ENCODE data around the gene WFDC2.

WFDC2 gene

GRCh38 chr20:45501600-45501999, 32.0 kb downstream of the WFDC2 start:
- DNase-seq: no peak

GRCh38 chr20:45502561-45502960, 33.0 kb downstream of the WFDC2 start:
- DNase-seq: no peak

GRCh38 chr20:45503403-45503802, 33.9 kb downstream of the WFDC2 start:
- no peak for DNase-seq

- DNase-seq: no peak
Measured at GRCh38 chr20:45506398-45506797, 36.8 kb downstream of the WFDC2 start.

GRCh38 chr20:45507011-45507820, 37.7 kb downstream of the WFDC2 start:
- no peak for DNase-seq

- no peak for DNase-seq
Measured at GRCh38 chr20:45508068-45508886, 38.7 kb downstream of the WFDC2 start.

GRCh38 chr20:45509091-45509490, 39.5 kb downstream of the WFDC2 start:
- no peak for DNase-seq

- no peak for DNase-seq
Measured at GRCh38 chr20:45510242-45510862, 40.8 kb downstream of the WFDC2 start.

- no peak for DNase-seq
Measured at GRCh38 chr20:45515147-45515913, 45.8 kb downstream of the WFDC2 start, which contains the start of gene SPINT3. Gene SPINT3, minus strand, starts transcription at chr20:45515622. Its CDS starts 14 bp downstream, at chr20:45515608.

GRCh38 chr20:45518282-45518681, 48.7 kb downstream of the WFDC2 start:
- DNase-seq: no peak

- DNase-seq: no peak
Measured at GRCh38 chr20:45523821-45524220, 54.3 kb downstream of the WFDC2 start.

GRCh38 chr20:45527294-45527693, 57.7 kb downstream of the WFDC2 start:
- DNase-seq: no peak

Data from SHP77 treated with DMSO at 0.1 percent for 48 hours (cell line).